ENCODE measurements around the gene EXOC4.

The EXOC4 gene

DNA sequence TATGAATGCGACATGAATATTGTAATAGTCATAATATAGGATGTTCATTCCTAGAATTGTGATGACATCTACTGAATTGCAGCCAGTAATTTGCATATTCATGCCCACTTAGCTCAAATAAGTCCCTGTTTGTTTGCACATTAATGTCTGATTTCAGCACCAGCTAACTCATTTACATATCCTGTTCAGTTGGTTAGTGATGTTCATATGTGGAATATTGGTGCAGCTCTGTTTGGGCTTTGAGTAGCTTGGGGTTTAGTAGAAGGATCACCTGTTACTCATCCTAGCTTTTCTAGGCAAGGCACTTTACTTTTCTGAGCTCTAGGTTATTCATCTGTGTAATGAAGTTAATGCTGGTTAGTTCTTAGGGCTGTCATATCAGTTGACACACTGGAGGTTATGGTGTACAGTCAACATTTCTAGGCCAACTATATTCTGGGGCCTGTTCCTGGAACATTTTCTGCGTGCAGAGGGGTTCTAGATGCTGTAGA is 238.4 kb downstream of the EXOC4 start:
- no peak for DNase-seq (ENCODE audit: low spot score)

DNA sequence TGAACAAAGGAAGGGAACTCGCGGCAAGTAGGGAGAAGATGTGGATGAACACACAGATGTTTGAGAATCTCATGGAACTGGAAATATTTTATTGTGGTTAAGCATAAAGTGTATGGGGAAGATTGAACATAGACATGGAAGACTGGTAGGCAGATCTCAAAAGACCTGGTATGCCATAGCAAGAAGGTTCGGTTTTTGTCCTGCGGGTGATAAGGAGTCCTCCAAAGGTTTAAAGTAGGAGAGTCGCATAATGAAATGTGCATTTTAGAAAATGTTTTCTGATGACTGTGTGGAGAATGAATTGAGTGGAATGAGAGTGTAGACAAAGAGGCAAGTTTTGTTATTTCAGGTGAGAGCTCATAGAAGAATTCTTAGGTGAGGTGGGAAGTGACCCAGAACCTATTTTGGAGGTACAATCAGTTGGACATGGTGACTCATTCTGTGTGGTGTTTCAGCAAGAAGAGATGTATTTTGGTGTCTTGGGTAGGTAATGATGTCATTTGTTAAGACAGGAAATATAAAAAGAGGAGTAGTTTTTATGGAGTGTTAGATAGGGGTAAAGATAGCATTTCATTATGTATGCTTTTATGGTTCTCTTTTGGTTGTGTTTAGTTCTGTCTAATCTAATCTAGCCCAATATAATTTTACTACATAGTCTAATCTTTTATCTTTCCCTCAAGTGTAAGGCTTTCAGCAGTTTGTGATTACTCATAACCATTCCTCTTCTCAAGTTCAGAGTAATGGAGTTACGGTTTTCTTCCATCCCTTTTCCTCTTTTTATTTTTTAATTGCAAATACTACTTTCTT is 239.2 kb downstream of the EXOC4 start:
- DNase-seq (ENCODE audit: low spot score) = no peak

DNA sequence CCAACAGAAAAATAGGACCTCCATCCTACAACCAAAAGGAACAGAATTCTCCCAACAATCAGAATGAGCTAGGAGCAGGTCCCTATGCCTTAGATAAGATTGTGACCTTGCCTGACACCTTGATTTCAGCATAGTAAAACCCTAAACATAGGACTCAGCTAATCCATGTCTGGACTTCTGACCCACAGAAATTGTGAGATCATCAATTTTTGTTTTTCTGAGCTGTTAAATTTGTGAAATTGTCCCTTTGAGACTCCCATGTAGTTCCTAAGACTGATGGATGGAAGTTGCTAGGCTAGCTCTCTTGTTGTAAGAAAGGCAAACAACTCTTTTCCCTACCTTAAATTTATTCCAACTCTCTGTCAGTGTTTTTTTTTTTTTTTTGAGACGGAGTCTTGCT is 244.2 kb downstream of the EXOC4 start:
- no peak for DNase-seq (ENCODE audit: low spot score)

DNA sequence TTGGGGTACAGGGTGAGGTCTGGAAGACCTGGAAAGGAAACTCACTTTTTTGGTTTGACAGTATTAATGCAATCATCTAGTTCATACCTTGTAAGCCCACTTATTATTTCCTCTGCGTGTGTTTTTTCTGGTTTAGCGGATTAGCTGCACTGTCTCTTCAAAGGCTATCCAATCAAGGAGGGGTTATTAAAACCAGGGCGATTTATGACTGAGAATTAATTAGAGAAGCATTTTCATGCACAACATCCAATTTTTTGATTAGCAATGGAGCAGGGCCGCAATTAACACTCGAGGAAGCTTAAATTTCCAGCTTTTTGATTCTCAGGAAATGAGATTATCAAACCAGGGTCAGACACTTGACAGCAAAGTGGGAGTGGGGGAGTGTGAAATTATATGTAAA is 248.9 kb downstream of the EXOC4 start:
- DNase-seq (ENCODE audit: low spot score) = no peak

DNA sequence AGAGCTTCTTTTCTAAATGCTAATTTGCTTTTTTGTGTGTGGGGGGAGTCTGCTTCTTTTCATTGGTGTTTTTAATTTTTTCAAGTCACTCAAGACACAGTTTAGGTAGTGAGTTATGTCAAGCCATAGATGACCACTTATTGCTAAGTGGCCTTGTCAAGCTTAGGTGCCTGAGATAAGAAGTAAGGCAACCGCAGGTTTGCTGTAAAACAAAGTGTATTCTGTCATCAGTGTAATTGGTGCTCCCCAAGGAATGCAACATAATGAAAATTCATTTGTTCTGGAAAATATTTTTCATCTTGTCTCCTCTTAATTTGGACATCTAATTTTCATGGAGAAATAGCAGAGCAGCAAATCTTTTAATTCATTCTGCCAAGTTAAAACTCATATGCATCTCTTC is 249.6 kb downstream of the EXOC4 start:
- DNase-seq (ENCODE audit: low spot score) = no peak

DNA sequence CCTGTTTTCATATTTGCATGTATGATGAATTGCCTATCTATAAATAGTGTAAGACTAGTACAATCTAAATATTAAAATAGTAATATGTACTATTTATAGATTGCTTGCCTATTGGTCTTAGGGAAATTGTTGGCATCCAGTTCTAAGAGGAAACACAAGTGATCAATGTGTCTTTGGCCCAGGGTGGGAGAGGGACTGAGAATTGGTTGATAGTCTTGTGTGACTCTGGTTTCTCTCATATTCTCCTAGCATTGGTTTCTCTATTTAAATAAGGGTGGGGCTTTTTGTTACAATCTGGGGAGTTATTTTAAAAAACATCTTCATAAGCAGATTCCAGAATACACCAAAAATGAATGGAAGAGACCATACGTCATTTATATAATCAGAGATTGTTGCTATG is 250.1 kb downstream of the EXOC4 start:
- DNase-seq (ENCODE audit: low spot score) = no peak

DNA sequence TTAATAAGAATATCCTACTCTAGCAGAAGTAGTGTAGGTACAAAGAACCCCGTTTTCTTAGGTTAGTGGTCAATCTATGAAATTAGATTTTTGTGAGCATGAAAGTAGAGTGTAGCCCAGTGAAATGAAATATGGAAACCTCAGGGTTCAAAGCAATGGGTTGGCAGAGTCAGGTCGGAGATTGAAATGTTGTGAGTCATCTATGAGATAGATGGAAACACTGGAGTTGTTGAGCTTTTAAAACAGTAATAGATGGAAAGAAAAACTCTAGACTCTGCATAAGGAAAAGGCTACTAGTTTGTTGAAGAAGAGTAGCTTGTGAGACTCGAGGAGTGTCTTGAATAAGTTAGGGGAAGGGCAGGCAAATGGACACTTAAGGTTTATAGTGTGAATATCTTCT is 251.9 kb downstream of the EXOC4 start:
- no peak for DNase-seq (ENCODE audit: low spot score)

DNA sequence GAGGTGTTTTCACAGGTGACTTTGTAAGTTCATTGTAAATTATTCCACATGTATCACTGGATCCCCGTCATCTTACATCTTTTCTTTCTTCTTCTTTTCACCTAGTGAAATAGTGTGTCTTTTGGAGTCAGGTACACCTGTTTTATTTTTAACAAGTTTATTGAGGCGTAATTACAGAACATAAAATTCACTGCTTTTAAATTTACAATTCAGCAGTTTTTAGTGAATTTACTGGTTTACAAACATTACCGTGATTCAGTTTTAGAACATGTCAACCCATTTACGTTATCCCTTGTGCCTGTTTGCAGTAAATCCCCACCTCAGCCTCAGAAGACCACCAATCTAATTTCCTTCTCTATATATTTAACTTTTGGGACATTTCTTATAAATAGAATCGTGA is 256.9 kb downstream of the EXOC4 start:
- DNase-seq (ENCODE audit: low spot score) = no peak

DNA sequence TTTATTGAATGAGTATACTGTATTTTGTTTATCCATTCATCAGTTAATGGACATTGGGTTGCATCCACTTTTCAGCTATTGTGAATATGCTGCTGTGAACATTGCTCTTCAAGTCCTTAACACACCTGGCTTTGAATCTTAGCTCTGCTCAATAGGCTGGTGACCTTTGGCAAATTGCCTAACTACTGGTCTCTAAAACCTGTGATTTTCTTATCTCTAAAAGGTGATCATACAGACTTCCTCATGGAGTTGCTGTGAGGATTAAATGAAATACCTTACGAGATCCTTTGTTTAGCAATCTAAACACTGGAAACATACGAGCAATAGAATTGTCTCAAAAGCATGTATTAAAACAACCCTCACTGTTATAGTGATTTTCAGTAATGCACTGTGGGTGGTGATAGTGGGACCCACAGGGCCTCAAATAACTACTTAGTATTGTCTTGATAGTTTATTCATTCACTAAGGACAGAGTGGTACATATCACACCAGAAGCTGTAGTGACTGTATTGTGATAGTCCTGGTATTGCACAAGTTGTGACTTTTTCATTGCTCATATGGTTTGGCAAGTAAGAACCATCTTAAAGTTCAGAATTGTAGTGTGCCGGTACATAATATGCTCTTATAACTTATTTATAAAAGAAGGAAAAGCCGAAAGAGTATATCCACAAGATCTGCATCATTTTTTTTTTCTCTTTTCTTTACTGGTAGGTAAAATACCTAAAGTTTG is 257.6 kb downstream of the EXOC4 start:
- DNase-seq (ENCODE audit: low spot score) = no peak

DNA sequence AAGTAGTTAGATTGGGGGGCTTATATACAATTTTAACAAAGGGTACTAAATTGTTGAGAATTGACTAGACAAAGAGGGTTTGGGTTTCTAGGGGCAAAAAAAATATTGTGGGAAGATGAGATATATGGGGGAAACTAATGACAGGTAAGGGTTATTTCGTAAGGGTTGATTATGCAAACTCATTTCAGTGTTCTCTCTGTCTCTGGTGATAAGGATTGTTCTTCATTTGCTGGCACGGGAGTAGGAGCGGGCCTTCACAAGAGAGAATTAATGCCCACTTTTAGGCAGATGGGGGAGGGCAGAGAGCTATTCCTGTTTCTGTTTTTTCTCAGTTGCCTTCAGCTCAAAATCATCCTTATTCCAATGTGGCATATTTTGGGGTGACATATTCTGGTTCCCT is 258.4 kb downstream of the EXOC4 start:
- DNase-seq (ENCODE audit: low spot score) = no peak

DNA sequence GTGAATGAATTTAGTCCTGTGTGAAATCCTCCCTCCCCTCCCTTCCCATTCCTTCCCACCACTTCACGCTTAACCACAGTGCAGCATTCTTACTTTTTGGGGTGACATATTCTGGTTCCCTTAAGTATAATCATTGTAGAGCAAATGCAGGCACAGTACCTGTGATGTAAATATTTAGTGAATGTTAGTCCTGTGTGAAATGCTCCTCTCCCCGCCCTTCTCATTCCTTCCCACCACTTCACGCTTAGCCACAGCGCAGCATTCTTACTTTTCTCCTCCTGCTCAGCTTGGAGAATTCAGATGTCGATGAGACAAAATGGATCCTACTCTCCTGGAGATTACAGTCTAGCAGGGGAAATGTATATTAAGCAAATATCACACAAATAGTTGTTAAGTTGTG is 258.8 kb downstream of the EXOC4 start:
- no peak for DNase-seq (ENCODE audit: low spot score)

DNA sequence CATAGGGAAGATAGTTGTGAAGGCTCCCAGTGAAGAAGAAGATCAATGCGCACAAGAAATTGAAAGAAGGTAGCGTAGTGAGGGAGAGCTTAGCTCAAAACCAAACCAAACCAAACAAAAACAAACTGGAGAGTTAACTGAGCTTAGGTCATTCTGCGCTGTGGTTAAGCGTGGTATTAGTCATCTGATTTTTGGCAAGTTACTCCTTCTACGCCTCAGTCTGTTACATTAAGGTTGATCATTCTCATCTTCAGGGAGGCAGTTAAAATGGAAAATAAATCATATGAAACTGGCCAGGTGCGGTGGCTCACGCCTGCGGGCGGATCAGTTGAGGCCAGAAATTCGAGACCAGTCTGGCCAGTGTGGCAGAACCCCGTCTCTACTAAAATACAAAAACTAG is 259.7 kb downstream of the EXOC4 start:
- DNase-seq (ENCODE audit: low spot score) = no peak

DNA sequence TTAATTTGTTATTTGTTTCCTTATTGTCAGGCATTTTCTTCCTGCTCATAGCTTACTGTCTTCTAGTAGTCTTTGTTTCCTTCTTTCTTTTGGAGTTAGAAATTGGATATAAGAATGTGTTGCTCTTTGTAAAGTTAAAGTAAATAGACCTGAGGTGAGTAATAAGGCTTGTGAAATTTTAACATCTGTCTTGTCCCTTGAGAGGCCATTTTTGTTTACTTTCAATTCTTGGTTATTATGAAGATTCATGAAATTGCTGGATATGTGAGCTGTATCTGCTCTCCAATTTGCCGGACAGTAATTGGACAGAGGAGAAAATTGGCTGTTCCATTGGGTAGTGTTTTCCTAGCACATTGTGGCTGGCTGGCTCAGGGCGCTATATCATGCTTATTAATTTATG is 260.7 kb downstream of the EXOC4 start:
- no peak for DNase-seq (ENCODE audit: low spot score)

DNA sequence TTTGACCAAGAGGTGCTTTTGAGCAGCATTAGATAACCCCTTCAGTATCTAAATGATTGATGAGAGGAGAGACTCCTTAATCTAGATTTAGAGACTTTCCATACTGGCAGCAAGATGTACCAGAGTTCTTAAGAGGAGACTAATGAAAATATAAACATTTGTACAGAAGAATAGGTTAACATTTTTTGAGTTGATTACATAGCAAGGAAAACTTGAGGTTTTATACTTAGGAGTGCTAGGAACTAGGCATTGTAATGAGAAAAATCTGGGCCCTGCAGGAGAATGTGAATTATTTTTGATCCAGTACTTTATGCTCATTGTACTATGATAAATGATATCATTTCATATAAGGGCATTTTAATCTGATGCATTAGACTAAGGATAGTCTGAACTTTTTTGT is 261.7 kb downstream of the EXOC4 start:
- no peak for DNase-seq (ENCODE audit: low spot score)

DNA sequence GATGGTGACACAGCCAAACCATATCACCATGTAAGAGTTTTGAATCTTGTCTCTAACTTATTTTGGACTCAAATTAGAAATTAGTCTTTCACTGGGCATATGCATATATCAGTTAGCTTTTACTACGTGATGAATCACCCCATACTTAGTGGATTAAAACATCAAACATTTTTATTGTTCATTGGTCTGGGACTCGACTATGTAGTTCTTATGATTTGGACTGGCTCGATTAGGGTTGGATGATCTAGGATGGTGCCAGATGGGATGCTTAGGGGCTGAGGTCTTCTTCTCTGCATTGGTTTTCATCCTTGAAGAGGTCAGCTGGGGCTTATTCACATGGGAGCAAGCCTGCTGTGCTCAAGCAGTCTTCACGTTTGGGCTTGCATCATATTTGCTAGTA is 264.9 kb downstream of the EXOC4 start:
- no peak for DNase-seq (ENCODE audit: low spot score)

DNA sequence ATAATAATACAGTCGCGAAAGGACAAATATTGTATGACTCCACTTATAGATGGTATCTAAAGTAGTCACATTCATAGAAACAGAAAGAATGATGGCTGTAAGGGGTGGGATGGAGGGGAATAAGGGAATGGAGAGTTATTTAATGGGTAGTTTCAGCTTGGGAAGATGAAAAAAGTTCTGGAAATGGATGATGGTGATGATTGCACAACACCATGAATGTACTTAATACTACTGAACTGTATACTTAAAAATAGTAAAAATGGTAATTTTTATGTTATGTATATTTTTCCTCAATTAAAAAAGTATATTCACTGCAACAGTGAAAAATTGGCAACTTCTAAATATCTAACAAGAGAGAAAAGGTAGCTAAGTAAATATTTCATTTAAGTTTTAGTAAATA is 265.8 kb downstream of the EXOC4 start:
- no peak for DNase-seq (ENCODE audit: low spot score)

DNA sequence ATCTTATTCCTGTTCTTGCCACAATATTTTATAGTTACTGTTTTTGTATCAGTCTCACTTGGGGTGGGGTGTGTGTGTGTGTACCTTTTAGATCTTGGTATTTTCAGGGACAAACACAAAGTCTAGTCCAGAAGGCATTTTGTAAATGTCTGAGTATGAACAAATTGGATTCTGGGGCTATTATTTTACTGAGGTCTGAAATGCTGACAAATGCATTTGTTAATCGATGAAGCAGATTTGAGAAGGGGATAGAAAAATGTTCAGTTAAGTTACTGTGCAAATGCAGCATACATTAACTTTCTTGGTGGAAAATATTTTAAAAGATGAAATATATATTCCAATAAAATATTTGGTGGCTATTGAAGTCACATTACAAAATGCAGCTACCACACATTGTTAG is 267.4 kb downstream of the EXOC4 start:
- no peak for DNase-seq (ENCODE audit: low spot score)

DNA sequence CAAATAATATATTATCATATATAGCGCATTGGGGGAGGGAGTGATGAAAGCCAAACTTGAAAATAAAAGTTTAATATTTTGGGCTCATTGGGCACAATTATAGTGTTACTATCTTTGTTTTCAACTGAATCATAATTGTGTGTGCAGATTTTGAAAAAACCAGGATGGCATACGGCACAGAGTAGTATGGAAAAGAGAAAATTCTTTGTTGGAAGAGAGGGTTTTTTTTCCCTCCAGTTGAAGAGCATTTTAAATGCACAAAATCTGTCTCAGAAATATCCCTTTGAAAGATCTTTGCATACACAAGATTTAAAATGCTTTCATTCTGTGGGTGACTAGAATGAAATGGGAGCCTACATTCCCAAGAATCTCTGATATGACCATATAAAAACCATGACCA is 269.6 kb downstream of the EXOC4 start:
- no peak for DNase-seq (ENCODE audit: low spot score)

DNA sequence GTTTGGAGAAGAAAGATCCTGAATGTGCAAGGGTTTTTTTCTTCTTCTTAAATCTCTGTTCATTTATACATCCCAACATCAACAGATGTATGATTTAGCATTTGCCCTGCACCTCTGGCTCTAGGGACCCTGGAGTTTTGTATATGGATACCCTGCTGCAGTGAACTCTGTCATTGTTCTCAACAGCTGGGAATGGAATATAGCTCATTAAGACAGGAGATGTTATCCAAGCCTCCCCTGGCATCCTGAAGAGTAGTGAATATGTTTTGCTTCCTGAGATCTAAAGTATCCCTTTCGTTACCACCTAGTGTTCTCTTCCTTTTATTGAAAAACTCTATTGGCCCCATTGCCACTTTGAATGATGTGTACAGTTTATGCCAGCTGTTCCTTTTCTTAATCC is 275.9 kb downstream of the EXOC4 start:
- no peak for DNase-seq (ENCODE audit: low spot score)

DNA sequence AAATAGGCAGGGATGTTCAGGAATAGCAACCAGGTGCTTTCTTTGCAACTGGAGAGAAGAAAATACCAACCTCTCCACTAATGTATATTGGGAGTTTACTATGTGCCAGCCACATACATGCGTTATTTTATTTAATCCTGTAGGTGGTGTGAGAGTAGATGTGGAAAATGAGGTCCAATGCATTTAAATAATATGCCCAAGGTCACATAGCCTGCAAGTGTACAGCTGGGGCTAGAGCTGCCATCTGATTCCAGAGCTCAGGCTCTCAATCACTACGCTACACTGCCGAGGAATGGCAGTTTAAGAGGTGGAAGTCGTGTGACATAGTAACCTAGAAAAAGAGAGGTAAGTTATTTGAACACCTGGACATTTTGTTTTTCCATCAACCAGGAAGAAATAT is 277.0 kb downstream of the EXOC4 start:
- DNase-seq (ENCODE audit: low spot score) = no peak

DNA sequence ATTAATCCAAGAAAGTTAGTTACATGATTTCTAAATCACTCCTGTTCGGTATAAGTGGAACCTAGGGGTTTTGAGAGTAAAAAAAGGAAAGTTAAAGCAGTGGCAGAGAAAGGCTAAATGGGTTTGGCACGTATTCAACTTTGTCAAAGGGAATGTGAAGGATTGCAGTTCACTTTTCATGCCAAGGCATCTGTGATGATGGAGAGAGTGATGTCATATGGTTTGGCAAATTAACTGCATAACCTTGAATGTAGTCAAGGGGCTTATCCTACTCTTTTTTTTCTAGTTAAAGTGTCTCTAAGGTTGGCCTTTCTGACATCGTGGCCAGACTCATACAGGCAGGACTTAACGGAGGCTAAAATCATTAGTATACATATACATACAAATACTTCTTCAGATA is 277.8 kb downstream of the EXOC4 start:
- DNase-seq (ENCODE audit: low spot score) = no peak

DNA sequence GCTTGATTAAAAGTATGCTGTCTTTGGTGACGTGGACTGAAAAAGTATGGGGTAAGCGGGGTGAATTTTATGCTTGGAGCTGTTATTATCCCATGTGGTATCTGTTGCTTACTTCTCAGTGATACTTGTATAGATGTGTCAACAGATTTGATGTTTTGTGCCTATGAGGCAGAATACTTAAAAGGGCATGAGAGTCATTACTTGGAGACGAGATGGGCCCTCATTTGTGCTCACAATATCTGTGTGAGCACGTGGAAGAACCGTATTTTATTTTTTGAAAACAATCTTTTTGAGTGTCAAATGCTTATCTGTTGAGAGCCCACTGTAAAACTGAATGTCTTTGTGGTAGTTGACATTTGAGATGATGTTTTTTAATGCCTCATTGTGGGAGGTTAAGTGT is 281.9 kb downstream of the EXOC4 start:
- no peak for DNase-seq (ENCODE audit: low spot score)

DNA sequence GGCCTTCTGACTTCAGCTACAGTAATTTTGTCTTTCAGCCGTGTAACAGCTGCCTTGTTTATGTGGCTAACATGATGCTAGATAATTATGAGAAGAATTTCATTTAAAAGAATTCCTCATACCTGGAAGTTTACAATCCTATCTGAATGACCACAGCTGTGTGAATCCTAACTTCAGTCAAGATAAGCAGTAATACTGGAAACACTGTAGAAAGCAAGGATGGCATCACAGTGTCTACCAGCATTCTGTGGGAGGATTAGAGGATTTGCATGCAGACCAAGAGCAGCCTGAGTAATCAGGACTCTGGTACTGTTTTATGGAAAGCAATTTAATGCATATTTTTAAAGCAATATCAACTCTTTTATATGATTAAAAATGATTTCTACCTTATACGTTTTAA is 282.4 kb downstream of the EXOC4 start:
- DNase-seq (ENCODE audit: low spot score) = peak; percentile 15

DNA sequence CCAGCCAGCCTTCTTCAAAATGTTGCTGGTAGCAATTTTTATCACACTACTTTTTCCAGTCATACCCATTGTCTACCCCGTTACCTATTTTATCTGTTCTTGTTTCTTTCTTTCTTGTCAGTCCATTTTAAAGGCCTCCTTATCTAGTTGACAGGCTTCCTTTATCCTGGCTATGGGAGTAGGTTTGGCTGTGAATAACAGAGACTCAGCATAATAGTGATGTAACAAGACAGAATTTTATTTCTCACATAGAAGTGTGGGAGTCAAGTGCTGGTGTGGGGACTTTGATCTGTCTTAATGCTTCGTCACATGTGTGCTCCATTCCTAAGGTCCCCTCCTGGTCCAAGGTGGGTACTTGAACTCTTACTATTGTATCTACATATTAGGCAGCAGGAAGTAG is 283.6 kb downstream of the EXOC4 start:
- no peak for DNase-seq (ENCODE audit: low spot score)

Measured in Ammon's horn (tissue), 1 donor.